HK-2 (cell line): ENCODE data around the gene GREM2.

Source experiments
- DNase-seq: peaks from one replicate; pipeline ENCODE4 v3.0.0-alpha.2; 2018; ENCODE audit not compliant: unreplicated experiment

The GREM2 gene

GRCh38 chr1:240562111-240562590 lies 49.8 kb downstream of the GREM2 start:
- DNase-seq = no peak

GRCh38 chr1:240559781-240560180 lies 52.2 kb downstream of the GREM2 start:
- no peak for DNase-seq

- no peak for DNase-seq
Measured at GRCh38 chr1:240555524-240555923, 56.4 kb downstream of the GREM2 start.

GRCh38 chr1:240553351-240553750 lies 58.6 kb downstream of the GREM2 start:
- DNase-seq = no peak

- DNase-seq = no peak
Measured at GRCh38 chr1:240539769-240540414, 72.1 kb downstream of the GREM2 start.

GRCh38 chr1:240538776-240539430 lies 73.1 kb downstream of the GREM2 start:
- DNase-seq = no peak

- no peak for DNase-seq
Measured at GRCh38 chr1:240533154-240533780, 78.7 kb downstream of the GREM2 start.

GRCh38 chr1:240528591-240528990 lies 83.4 kb downstream of the GREM2 start:
- no peak for DNase-seq

GRCh38 chr1:240527086-240527485 lies 84.9 kb downstream of the GREM2 start:
- DNase-seq = no peak

- DNase-seq = no peak
Measured at GRCh38 chr1:240526312-240526711, 85.6 kb downstream of the GREM2 start.

- DNase-seq = no peak
Measured at GRCh38 chr1:240524356-240525069, 87.4 kb downstream of the GREM2 start.

GRCh38 chr1:240522122-240522822 lies 89.7 kb downstream of the GREM2 start:
- DNase-seq = no peak

GRCh38 chr1:240517891-240518290 lies 94.1 kb downstream of the GREM2 start:
- DNase-seq = no peak

GRCh38 chr1:240516069-240516468 lies 95.9 kb downstream of the GREM2 start:
- DNase-seq = peak; percentile 21

- DNase-seq = peak; percentile 22
Measured at GRCh38 chr1:240515505-240515904, 96.5 kb downstream of the GREM2 start.

GRCh38 chr1:240511789-240512188 lies 100.2 kb downstream of the GREM2 start:
- no peak for DNase-seq

GRCh38 chr1:240508950-240509349 lies 103.0 kb downstream of the GREM2 start:
- no peak for DNase-seq

GRCh38 chr1:240508201-240508600 lies 103.8 kb downstream of the GREM2 start:
- DNase-seq = no peak

GRCh38 chr1:240506176-240506575 lies 105.8 kb downstream of the GREM2 start:
- no peak for DNase-seq

- DNase-seq = no peak
Measured at GRCh38 chr1:240503558-240503957, 108.4 kb downstream of the GREM2 start.

- DNase-seq = no peak
Measured at GRCh38 chr1:240503036-240503435, 108.9 kb downstream of the GREM2 start.

GRCh38 chr1:240501115-240501514 lies 110.8 kb downstream of the GREM2 start:
- DNase-seq = no peak
